CD4-positive, alpha-beta memory T cell (primary cell): Measurements from ENCODE around the gene USP34. TPM values are rescaled to one million over a fixed set of nuclear protein-coding genes. Genes with fewer than 3 reads are reported as not detected.
"Not testable (repeated sequence)": the region's sequence is repeated elsewhere in the genome, so short reads cannot be mapped to it uniquely, and the experiment has no call there.

Experiments used
- CTCF ChIA-PET: fragments of 350-600 bp; sonication (Branson Sonifier 250); formaldehyde crosslinking; loops from one replicate; lab custom pipeline; 2021; ENCODE audit warnings: inconsistent platforms; ENCODE audit not compliant: partially characterized antibody; lab: Charles Lee
- POLR2A ChIA-PET: fragments of 350-600 bp; sonication (Branson Sonifier 250); formaldehyde crosslinking; loops from one replicate; lab custom pipeline; 2021; ENCODE audit not compliant: partially characterized antibody; lab: Charles Lee
- DNase-seq, 5 donors: peaks; one replicate each; pipeline versions ENCODE4 v3.0.0 to v3.0.0-alpha.2; 2020 to 2022; ENCODE audit warnings: mixed read lengths in 1 of 5
- H3K27ac ChIP-seq: one replicate; pipeline ENCODE4 v1.7.0; 2013; ENCODE audit warnings: low read depth, low read length
- H3K27me3 ChIP-seq: 2 replicates; pipeline ENCODE4 v1.7.0; 2013; ENCODE audit warnings: mild to moderate bottlenecking, low read length, moderate library complexity; ENCODE audit not compliant: insufficient read depth
- H3K36me3 ChIP-seq: 2 replicates; pipeline ENCODE4 v1.7.0; 2013; ENCODE audit warnings: mild to moderate bottlenecking, low read length, moderate library complexity; ENCODE audit not compliant: insufficient read depth
- H3K4me1 ChIP-seq: 2 replicates; pipeline ENCODE4 v1.7.0; 2013; ENCODE audit warnings: mild to moderate bottlenecking, low read length, moderate library complexity; ENCODE audit not compliant: insufficient read depth
- H3K4me3 ChIP-seq, 2 donors: one replicate each; pipeline ENCODE4 v1.7.0; 2013; ENCODE audit warnings: low read length in 2 of 2, mild to moderate bottlenecking in 1 of 2
- H3K9me3 ChIP-seq, 2 donors: one replicate each; pipeline ENCODE4 v1.7.0; 2013; ENCODE audit warnings: low read length in 2 of 2, control low read depth in 1 of 2; ENCODE audit not compliant: control insufficient read depth in 1 of 2
- H3K27ac Mint-ChIP-seq, 7 donors: one replicate each; pipeline ENCODE4 v1.8.0; 2020 to 2021; ENCODE audit warnings: mixed read lengths in 7 of 7, mild to moderate bottlenecking in 6 of 7, inconsistent platforms in 3 of 7, moderate library complexity in 3 of 7
- H3K27me3 Mint-ChIP-seq, 2 donors: one replicate each; pipeline ENCODE4 v1.8.0; 2020 to 2021; ENCODE audit warnings: mixed read lengths in 2 of 2
- H3K36me3 Mint-ChIP-seq, 2 donors: one replicate each; pipeline ENCODE4 v1.8.0; 2020 to 2021; ENCODE audit warnings: mixed read lengths in 2 of 2, inconsistent platforms in 1 of 2, mild to moderate bottlenecking in 1 of 2
- H3K4me1 Mint-ChIP-seq, 4 donors: one replicate each; pipeline ENCODE4 v1.8.0; 2020 to 2021; ENCODE audit warnings: mixed read lengths in 4 of 4, mild to moderate bottlenecking in 1 of 4
- H3K4me3 Mint-ChIP-seq, 8 donors: one replicate each; pipeline ENCODE4 v1.8.0; 2020 to 2021; ENCODE audit warnings: mixed read lengths in 8 of 8, mild to moderate bottlenecking in 7 of 8, moderate library complexity in 6 of 8, inconsistent platforms in 3 of 8
- H3K9me3 Mint-ChIP-seq, 8 donors: one replicate each; pipeline ENCODE4 v1.8.0; 2020 to 2021; ENCODE audit warnings: mixed read lengths in 8 of 8, mild to moderate bottlenecking in 5 of 8, inconsistent platforms in 3 of 8, moderate library complexity in 1 of 8
- intact Hi-C: fragments of 100-400 bp; cut with micrococcal nuclease; formaldehyde crosslinking; loops from one replicate; pipeline ENCODE4 v1.15.1; 2023
- polyA plus RNA-seq, 2 donors: library from polyadenylated mRNA; unstranded; fragments of 300-500 nt; fragmentation: Illumina TruSeq; gene quantifications; one replicate each; pipeline ENCODE4 v1.2.3, GENCODE V29; 2021
- total RNA-seq, 2 experiments: library from RNA; stranded (reverse); gene quantifications; one replicate each; pipeline ENCODE4 v1.2.3, GENCODE V29; 2021

USP34 gene
- total and polyA plus RNA-seq, 4 experiments from 2014 or later, result 7.9 to 164 (median 94.9) TPM

DNA sequence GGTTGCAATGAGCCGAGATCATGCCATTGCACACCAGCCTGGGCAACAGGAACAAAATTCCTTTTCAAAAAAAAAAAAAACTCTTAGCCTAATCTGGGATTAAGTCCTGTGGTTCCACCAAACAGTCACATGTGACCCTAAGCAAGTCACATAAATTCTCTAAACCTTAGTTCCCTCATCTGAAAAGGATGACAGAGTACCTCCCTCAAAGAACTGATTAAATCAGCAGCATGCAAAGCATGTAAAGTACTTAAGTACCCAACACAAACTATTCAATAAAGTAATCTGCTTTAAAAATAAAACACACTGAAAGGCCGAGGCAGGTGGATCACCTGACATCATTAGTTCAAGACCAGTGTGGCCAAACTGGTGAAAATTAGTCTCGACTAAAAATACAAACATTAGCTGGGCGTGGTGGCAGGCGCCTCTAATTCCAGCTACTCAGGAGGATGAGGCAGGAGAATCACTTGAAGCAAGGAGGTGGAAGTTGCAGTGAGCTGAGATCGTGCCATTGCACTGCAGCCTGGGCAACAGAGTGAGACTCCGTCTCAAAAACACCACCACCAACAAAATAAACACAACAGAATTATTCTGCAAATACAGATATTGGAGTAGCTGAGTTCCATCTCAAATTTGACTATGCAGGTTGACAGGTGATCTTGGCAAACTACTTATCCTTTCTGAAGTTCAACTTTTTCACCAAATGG, 7.0 kb downstream of the USP34 start:
- no peaks in the 10 kb centered on the region for H3K27me3 ChIP-seq
- no peaks in the 10 kb centered on the region for H3K36me3 ChIP-seq
- intact Hi-C loops, result no loop called here
- DNase-seq, result no peak
- Mint-ChIP-seq H3K4me3 (peak overlapping the region in 3 of 8 donors; percentile 12 to 69 (median 17)), H3K27me3 (no peaks in the 10 kb centered on the region), H3K9me3 (no peaks in the 10 kb centered on the region), H3K27ac (peak overlapping the region in 4 of 7 donors; percentile 19 to 59 (median 28)), H3K36me3 (peaks cover 7 to 18% of the 10 kb centered on the region in 2 donors), H3K4me1 (peaks cover 31 to 84% (median 55%) of the 10 kb centered on the region in 4 donors)
- H3K27ac ChIP-seq, result no peak overlapping the region
- peaks cover 86% of the 10 kb centered on the region for H3K4me1 ChIP-seq
- H3K9me3 ChIP-seq, result no peaks in the 10 kb centered on the region
- ChIA-PET POLR2A (interaction anchor here (0.7 kb wide), 1 partner anchor 35 kb away, joined by 4 read pairs; no protein-coding TSS in a partner anchor), CTCF (no interaction called here)
- no peak overlapping the region for H3K4me3 ChIP-seq

DNA sequence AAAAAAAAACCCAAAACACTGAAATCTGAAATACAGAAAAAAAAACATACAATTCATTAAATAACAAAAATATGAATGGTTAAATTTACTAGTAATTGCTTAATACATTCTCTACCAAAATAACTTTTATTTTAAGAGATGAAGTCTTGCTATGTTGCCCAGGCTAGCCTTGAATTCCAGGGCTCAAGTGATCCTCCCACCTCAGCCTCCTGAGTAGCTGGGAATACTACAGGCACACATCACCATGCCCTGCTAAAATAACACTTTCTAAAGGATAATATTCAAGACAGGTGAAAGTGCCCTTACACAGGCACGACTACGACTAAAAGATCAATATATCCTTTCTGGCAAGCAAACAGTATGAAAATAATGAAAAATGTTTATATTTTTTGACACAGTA, 9.5 kb downstream of the USP34 start:
- Mint-ChIP-seq H3K4me3 (peak overlapping the region in 2 of 8 donors; percentile 7 to 8), H3K9me3 (no peaks in the 10 kb centered on the region), H3K36me3 (peaks cover 4 to 15% of the 10 kb centered on the region in 2 donors), H3K4me1 (peaks cover 45 to 87% (median 61%) of the 10 kb centered on the region in 4 donors), H3K27me3 (no peaks in the 10 kb centered on the region), H3K27ac (no peak overlapping the region)
- Histone ChIP-seq H3K4me3 (no peak overlapping the region), H3K9me3 (no peaks in the 10 kb centered on the region), H3K4me1 (peaks cover 87% of the 10 kb centered on the region), H3K27me3 (no peaks in the 10 kb centered on the region), H3K27ac (no peak overlapping the region), H3K36me3 (no peaks in the 10 kb centered on the region)
- no peak for DNase-seq
- POLR2A ChIA-PET, result interaction anchor here (2.6 kb wide), 1 partner anchor 76 kb away, joined by 11 read pairs; the partner anchor contains the start of gene XPO1
- CTCF ChIA-PET, result interaction anchor here (1.2 to 1.8 kb wide), 3 partner anchors 25 to 175 kb away, joined by 3 to 11 read pairs (median 3); no protein-coding TSS in a partner anchor
- intact Hi-C loops, result no loop called here

DNA sequence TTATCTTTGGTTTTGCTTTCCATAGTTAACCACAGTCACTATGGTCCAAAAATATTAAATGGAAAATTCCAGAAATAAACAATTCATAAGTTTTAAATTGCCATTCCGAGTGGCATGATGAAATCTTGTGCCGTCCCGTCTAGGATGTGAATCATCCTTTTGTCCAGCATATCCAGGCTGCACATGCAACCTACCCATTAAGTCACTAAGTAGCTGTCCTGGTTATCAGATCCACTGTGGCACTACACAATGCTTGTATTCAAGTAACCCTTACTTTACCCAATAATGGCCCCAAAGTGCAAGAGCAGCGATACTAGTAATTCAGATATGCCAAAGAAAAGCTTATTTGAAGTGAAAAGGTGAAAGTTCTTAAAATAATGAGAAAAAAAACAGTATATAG, 10.7 kb downstream of the USP34 start:
- ChIA-PET CTCF (interaction anchor here (1.2 to 1.8 kb wide), 3 partner anchors 34 to 176 kb away, joined by 3 to 11 read pairs (median 4); no protein-coding TSS in a partner anchor), POLR2A (interaction anchor here (2.6 kb wide), 1 partner anchor 77 kb away, joined by 11 read pairs; the partner anchor contains the start of gene XPO1)
- Histone ChIP-seq H3K36me3 (no peaks in the 10 kb centered on the region), H3K9me3 (no peaks in the 10 kb centered on the region), H3K27me3 (no peaks in the 10 kb centered on the region), H3K4me1 (peaks cover 90% of the 10 kb centered on the region), H3K4me3 (no peak overlapping the region), H3K27ac (no peak overlapping the region)
- intact Hi-C loops, result no loop called here
- no peaks in the 10 kb centered on the region for H3K27me3 Mint-ChIP-seq
- H3K36me3 Mint-ChIP-seq, result peaks cover 8 to 10% of the 10 kb centered on the region in 2 donors
- DNase-seq, result no peak
- no peaks in the 10 kb centered on the region for H3K9me3 Mint-ChIP-seq
- H3K27ac Mint-ChIP-seq, result peak overlapping the region in 2 of 7 donors; percentile 32 to 66
- H3K4me1 Mint-ChIP-seq, result peaks cover 51 to 94% (median 69%) of the 10 kb centered on the region in 4 donors
- peak overlapping the region in 2 of 8 donors; percentile 24 to 32 for H3K4me3 Mint-ChIP-seq

DNA sequence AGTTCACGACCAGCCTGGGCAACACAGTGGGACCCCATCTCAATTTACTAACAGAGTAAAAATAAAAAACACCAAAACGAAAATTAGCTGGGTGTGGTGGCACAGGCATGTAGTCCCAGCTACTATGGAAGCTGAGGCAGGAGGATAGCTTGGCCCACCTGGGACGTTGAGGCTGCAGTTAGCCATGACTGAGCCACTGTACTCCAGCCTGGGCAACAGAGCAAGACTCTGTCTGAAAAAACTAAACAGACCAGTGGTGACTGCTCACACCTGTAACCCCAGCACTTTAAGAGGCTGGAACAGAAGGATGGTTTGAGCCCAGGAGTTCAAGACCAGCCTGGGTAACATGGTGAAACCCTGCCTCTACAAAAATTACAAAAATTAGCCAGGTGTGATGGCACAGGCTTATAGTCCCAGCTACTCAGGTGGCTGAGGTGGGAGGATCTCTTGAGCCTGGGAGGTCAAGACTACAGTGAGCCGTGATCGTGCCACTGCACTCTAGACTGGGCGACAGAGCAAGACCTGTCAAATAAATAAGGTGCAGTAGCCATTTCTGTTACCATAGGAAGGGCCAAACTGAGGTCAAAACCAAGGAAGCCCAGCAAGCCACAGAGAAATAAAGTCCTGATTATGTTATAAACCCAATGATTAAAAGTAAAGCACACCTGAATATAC, 14.0 kb downstream of the USP34 start:
- POLR2A ChIA-PET, result interaction anchor here (1.9 kb wide), 1 partner anchor 13 kb away, joined by 7 read pairs; the partner anchor contains the start of gene USP34
- Histone ChIP-seq H3K36me3 (no peaks in the 10 kb centered on the region), H3K4me1 (peaks cover 79% of the 10 kb centered on the region), H3K27ac (no peak overlapping the region), H3K27me3 (no peaks in the 10 kb centered on the region), H3K4me3 (no peak overlapping the region), H3K9me3 (no peaks in the 10 kb centered on the region)
- no peaks in the 10 kb centered on the region for H3K27me3 Mint-ChIP-seq
- H3K36me3 Mint-ChIP-seq, result peaks cover 11 to 12% of the 10 kb centered on the region in 2 donors
- H3K9me3 Mint-ChIP-seq, result no peaks in the 10 kb centered on the region
- peak overlapping the region in 2 of 7 donors; percentile 22 to 51 for H3K27ac Mint-ChIP-seq
- peak overlapping the region in 4 of 8 donors; percentile 8 to 72 (median 40) for H3K4me3 Mint-ChIP-seq
- peaks cover 40 to 88% (median 62%) of the 10 kb centered on the region in 4 donors for H3K4me1 Mint-ChIP-seq
- CTCF ChIA-PET, result interaction anchor here (1.2 to 3.3 kb wide), 2 partner anchors 30 to 201 kb away, joined by 3 to 8 read pairs; no protein-coding TSS in a partner anchor
- no peak for DNase-seq
- intact Hi-C loops, result no loop called here

DNA sequence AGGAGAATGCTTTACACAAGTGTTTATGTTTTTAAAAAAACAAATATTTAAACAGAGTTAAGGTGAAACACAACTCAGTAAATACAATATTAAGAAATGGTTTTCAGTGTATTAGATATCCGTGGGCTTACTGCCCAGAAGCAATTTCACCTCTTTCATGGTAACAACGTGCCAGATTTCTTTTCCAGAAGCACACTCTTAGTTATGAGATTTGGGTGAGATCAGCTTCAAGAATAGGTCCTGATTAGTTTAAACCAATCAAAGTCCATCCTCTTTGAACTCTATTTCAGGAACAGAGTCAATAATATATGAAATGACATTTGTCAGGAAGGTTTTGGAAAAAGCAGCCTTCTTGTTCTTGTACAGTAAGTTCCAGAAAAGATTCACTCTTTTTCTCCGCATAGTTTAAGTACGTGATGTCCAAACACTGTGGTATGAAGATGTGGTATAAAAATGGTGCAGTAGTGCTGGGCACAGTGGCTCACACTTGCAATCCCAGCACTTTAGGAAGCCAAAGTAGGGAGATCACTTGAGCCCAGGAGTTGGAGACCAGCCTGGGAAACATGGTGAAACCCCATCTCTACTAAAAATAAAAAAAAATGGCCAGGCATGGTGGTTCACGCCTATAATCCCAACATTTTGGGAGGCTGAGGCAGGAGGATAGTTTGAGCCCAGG, 14.7 kb downstream of the USP34 start:
- no peak for DNase-seq
- Mint-ChIP-seq H3K36me3 (peaks cover 12 to 15% of the 10 kb centered on the region in 2 donors), H3K4me1 (peaks cover 38 to 85% (median 60%) of the 10 kb centered on the region in 4 donors), H3K27ac (peak overlapping the region in 4 of 7 donors; percentile 35 to 77 (median 72)), H3K4me3 (peak overlapping the region in 3 of 8 donors; percentile 3 to 36 (median 22)), H3K27me3 (no peaks in the 10 kb centered on the region), H3K9me3 (no peaks in the 10 kb centered on the region)
- intact Hi-C loops, result no loop called here
- H3K4me1 ChIP-seq, result peaks cover 75% of the 10 kb centered on the region
- CTCF ChIA-PET, result interaction anchor here (3.3 kb wide), 1 partner anchor 30 kb away, joined by 8 read pairs; no protein-coding TSS in a partner anchor
- POLR2A ChIA-PET, result interaction anchor here (1.9 kb wide), 1 partner anchor 14 kb away, joined by 7 read pairs; the partner anchor contains the start of gene USP34
- no peak overlapping the region for H3K4me3 ChIP-seq
- no peaks in the 10 kb centered on the region for H3K36me3 ChIP-seq
- no peaks in the 10 kb centered on the region for H3K27me3 ChIP-seq
- H3K9me3 ChIP-seq, result no peaks in the 10 kb centered on the region
- no peak overlapping the region for H3K27ac ChIP-seq

DNA sequence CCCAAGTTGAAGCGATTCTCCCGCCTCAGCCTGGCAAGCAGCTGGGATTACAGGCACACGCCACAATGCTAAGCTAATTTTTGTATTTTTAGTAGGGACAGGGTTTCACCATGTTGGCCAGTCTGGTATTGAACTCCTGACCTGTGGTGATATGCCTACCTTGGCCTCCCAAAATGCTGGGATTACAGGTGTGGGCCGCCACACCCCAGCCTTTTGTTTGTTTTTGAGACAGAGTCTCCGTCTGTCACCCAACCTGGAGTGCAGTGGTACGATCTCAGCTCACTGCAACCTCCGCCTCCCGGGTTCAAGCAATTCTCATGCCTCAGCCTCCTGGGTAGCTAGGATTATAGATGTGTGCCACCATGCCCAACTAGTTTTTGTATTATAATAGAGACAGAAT, 15.9 kb downstream of the USP34 start:
- H3K4me1 ChIP-seq, result peaks cover 67% of the 10 kb centered on the region
- H3K9me3 Mint-ChIP-seq, H3K27me3 Mint-ChIP-seq, DNase-seq, H3K4me3 ChIP-seq, intact Hi-C loops, H3K36me3 ChIP-seq, H3K27ac ChIP-seq, H3K9me3 ChIP-seq, H3K27me3 ChIP-seq, POLR2A ChIA-PET, CTCF ChIA-PET: not testable (repeated sequence)
- Mint-ChIP-seq H3K4me1 (peaks cover 41 to 82% (median 60%) of the 10 kb centered on the region in 4 donors), H3K27ac (peak overlapping the region in 1 of 7 donors; percentile 38), H3K4me3 (peak overlapping the region in 2 of 8 donors; percentile 22 to 39), H3K36me3 (peaks cover 12 to 16% of the 10 kb centered on the region in 2 donors)
